Ovary (tissue), 3 donors: ENCODE measurements around the gene PRR23E.

Experiments used
- POLR2A ChIP-seq: fragments of 450-650 bp; IDR thresholded peaks from one replicate; pipeline ENCODE4 v1.6.1; 2017; ENCODE audit warnings: antibody characterized with exemption, mild to moderate bottlenecking, moderate library complexity
- TF ChIP-seq, protein P1 (sequence below), 3 donors: fragments of 450-650 bp in 2 of 3; fragments of 200-600 bp in 1 of 3; IDR thresholded peaks; one replicate each; pipeline versions ENCODE4 v1.5.1 to v1.8.0; 2016 to 2022; ENCODE audit warnings: antibody characterized with exemption in 3 of 3, mild to moderate bottlenecking in 1 of 3
- donor health status: DM: no; HTN: no; CAD: no.

DNA sequence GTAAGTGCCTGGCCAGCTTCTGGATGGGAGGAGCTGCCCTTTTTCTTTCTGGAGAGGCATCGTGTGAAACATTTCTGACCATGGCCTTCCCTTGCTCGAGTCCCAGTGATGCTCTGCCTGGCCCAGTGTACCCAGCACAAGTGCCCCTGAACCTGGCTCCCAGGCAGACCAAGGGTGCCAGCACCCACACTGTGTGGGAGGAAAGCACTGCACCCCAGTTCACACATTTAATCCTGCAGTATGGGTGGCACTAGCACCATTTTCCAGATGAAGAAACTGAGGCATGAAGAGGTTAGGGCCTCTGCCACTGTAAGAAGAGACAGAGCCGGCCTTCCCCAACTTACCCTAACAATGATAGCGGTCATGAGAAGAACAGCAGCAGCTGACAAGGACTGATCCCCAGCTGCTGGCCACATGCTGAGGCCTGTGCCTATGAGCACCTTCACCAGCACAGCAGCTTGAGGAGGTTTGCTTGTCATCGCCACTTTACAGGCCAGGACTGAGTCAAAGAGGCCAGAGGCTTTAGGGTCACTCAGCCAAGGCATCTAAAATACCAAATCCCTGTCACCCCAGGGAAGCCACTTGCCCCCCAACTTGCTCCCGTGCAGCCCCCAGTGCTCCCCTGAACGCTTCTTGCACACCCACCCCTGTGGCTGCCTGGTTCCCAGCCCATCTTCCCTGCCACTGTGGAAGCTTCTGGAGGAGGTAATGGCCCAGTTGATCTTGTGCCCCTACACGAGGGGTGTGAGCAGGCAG lies 15.0 kb downstream of the PRR23E start:
- TF ChIP-seq, protein P1, sequence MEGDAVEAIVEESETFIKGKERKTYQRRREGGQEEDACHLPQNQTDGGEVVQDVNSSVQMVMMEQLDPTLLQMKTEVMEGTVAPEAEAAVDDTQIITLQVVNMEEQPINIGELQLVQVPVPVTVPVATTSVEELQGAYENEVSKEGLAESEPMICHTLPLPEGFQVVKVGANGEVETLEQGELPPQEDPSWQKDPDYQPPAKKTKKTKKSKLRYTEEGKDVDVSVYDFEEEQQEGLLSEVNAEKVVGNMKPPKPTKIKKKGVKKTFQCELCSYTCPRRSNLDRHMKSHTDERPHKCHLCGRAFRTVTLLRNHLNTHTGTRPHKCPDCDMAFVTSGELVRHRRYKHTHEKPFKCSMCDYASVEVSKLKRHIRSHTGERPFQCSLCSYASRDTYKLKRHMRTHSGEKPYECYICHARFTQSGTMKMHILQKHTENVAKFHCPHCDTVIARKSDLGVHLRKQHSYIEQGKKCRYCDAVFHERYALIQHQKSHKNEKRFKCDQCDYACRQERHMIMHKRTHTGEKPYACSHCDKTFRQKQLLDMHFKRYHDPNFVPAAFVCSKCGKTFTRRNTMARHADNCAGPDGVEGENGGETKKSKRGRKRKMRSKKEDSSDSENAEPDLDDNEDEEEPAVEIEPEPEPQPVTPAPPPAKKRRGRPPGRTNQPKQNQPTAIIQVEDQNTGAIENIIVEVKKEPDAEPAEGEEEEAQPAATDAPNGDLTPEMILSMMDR (IDR thresholded peaks at IDR 0.05) = no peak
- no peak for TF ChIP-seq POLR2A
